ENCODE measurements around the gene PIK3R6.
"Not testable (repeated sequence)": the region's sequence is repeated elsewhere in the genome, so short reads cannot be mapped to it uniquely, and the experiment has no call there.

Gene PIK3R6

DNA sequence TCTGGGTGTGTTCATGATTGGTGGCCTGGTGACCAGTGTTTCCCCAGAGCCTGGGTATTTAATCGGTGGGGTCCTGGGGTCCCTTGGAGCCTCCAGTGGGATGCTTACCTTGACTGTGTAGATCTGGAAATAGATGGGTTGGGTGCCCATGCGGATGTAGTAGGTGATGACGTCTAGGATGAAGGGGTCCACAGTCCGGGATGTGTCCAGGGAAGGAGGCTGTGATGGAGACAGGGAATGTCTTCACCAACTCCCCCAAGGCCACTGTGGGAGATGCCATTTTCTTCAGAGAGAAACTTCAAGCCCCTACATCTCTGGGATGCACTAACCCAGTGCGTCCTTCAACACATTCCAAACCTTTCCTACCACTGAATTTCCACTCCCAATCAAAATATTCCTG is 44.2 kb downstream of the PIK3R6 start:
- DNase-seq = no peak

DNA sequence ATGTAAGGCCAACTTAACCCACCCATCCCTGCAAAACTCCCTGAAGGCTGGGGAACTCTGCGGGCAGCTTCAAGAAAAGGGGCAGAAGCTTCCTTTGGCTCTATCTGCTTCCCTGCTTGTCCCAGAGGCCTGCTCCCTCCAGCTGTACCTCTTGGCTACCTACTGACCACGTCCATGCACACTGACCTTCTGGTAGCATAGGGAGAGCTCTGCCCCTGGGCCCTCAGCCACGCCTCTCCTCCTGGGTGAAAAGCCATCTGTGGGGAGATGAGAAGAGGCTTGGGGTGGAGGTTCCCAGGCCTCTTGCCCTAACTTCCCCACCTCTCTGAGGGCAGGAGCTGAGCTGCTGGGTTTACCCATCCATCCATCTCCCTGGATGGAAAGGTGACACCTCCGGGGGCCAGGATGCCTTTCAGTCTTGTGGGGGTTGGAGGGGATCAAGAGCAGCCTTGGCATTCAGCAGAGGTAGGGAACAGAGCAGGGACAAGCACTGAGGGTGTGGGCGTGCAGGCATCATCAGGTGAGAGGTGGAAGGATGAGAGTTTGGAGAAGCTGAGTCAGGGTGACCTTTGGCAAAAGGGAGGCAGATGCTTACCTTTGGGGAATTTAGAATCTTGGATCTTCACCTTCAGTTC is 45.0 kb downstream of the PIK3R6 start:
- no peak for DNase-seq

GRCh38 chr17:8821446-8822105 is 45.9 kb downstream of the PIK3R6 start:
- no peak for DNase-seq

DNA sequence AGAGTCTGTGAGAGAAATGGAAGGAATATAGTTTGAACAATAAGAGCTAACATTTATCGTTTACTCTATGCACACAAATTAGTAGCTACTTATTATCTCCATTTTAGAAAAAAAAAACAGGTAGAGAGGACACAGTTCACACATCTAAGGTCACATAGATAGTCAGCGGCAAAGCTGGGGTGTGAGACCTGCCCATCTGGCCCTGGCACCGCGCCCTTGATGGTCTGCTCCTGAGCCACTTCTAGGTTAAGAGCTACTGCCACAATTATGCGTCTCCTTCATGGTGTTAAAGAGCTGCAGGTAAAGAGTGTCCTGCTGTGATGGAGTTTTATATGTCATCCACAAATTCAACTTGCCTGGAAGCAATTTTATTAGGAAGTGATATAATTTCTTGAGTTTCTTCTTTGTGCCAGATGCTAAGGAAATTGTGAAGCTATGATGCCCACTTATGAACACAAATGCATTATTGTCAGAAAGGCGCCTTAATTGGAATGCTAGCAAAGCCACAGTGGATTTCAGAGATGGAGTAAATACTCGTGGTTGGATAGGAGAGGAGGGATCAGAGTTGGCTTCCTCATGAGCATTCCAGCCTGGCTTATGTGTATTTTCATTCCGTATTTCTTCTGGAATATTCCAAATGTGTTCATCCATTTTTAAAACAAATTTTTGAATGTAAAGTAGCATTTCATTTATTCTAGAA is 47.0 kb downstream of the PIK3R6 start:
- DNase-seq = no peak

GRCh38 chr17:8818654-8819330 is 48.7 kb downstream of the PIK3R6 start:
- DNase-seq = no peak

- no peak for DNase-seq
Observed at GRCh38 chr17:8818047-8818446, 49.4 kb downstream of the PIK3R6 start.

DNA sequence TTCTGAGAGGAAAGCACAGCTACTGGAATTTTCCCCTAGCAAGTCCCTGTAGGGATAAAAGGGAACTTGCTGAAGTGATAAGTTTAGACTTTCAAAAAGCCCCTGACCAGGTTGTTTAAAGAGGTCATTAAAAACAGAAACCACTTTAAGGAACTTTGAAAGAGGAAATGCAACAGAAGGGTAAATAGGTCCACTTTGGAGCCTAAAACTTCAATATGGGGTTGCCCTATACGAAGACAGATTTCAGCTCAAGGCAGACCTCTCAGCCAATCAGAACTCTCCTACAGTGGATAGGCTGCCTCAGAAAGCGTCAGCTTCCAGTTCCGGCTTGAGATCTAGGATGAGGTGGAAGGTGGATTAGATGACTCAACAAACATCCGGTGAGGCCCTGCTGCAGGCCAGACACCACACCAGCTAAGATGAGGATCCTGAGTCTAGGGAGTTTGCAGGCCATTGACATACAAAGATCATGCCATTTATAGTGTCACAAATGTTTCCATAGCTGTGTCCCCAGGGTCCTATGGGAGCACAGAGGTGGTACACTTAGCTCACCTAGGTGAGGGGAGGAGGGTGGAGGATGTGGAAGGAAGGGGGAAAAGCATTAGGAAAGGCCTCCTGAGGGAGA is 60.4 kb downstream of the PIK3R6 start:
- peak; percentile 36 for DNase-seq

DNA sequence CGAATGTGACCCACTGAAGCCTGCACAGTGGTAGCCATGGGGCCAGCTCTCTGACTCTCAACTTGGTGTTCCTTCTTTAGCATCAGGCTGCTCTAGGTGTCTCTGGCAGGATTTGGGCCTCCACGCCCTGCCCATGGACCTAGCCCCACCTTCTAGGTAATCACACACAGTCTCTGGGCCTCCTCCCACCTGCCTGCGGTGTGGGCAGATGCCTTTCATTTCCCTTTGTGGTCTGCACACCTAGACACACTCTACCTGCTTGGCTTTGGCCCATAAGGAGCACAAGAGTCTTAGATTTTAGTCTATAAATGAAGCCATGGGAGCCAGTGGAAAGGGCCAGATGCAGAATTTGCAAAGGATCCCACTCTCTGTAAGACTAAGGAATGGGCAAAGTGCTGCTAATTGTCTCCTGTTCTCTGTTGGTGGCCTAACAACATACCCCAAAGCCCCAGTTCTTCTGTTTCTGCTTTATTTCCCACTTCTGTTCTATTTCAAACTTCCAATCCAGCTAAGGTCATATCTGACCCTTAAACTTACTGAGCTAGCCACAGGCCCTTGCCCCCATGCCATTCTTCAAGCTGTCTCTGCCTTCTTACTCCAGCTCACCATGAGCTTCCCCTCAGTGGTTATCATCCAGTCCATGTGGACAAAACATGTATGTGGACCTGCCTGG is 61.1 kb downstream of the PIK3R6 start:
- no peak for DNase-seq

DNA sequence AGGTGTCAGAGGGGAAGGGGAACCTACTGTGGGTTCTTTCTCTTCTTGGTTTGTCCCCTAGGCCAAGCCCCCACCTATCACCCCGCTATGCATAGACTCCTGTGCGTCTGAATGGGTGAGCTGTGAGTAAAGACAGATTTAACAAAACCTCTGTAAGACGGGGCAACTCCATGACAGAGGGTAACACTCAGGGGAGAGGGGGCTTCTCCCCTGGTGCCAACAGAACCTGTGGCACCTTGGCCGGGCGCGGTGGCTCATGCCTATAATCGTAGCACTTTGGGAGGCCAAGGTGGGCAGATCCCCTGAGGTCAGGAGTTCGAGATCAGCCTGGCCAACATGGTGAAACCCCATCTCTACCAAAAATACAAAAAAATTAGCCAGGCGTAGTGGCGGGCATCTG is 62.1 kb downstream of the PIK3R6 start:
- DNase-seq = not testable (repeated sequence)

DNA sequence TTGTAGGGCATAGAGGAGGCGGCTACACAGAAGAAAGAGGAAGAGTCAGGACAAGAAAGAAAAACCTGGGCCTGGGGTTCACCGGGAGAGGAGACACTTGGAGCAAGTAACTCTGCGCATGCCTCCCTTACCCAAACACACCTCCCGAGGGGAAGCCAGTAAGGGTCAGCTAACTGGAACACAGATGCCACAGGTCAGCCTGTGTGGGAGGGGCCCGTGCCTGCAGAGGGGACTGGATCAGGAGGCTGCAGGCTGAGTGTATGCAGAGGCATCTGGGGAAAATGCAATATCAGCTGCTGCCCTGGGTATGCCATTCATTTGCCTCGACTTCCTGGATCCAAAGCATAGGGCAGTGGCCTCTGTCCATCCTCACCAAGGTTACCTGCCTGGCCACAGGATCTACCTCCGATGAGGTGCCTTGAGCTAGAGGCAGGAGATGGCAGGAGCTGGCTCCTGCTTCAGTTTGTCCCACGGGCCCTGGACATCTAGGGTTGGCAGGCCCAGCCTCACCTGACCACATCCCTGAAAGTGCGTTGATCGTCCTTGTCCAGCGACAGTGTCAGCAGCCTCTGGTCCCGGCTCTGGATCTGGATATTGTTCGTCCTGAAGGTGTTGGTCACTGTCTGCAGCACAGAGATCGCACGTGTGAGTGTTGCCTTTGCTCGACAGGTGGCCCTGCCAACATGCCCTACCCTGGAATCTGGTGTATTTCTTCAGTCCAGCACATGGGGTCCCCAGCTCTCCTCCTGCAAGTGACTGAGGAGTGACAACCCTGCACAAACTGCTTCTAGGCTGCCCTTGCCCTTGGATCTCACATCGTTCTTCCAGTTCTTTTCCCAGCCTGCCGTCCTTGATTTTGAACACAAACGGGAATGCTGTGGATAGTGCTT is 63.7 kb downstream of the PIK3R6 start:
- DNase-seq = peak; percentile 13

DNA sequence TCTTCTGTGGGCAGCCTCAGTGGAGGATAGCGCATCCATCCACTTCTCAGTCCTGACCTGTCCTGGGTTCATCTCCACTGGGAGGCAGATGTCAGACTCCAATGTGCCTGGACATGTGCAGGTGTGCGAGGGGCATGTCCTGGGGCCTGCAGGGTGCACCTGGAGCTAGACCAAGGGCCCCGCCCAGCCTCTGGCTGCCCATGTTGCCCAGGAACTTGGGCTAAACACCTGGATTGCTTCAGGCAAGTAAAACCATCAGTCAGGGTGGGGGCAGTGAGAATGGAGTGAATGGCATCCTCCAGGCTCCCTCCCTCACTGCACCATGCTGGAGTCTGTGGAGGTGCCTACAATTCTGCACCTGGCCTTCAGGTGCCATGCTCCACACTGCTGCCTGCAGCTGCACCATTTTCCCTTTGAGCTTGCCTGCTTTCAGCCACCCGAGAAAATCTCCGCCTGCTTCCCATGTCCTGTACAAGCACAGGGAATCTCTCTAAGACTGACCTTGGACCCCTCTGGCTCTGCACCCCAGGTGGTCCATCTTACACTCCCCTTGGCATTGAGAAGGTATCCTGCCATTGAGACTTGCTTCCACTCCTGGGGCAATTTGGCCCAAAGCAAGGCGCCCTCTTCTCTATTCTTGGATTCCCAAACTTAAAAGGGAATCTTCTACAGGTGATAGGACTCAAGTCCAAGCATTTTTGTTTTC is 66.2 kb downstream of the PIK3R6 start:
- DNase-seq = no peak

DNA sequence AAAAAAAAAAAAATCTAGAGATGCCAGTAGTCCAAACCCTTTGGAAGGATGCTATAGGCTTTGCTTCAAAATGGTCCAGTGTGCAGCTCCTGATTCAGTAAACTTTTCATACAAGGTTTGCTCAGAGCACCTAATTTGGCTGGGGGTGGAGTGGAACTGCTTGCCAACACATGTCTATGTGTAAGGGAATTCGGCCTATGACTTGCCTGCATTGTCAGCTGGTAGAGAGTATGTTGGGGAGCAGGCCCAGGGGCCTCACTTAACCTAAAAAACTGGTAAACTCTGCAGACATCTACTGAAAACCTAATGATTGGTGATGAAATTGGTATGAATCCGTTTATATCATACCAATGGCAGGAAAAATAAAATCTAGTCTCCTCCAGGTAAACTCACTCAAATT is 66.8 kb downstream of the PIK3R6 start:
- no peak for DNase-seq

GRCh38 chr17:8799570-8800212 is 67.8 kb downstream of the PIK3R6 start:
- DNase-seq = no peak

DNA sequence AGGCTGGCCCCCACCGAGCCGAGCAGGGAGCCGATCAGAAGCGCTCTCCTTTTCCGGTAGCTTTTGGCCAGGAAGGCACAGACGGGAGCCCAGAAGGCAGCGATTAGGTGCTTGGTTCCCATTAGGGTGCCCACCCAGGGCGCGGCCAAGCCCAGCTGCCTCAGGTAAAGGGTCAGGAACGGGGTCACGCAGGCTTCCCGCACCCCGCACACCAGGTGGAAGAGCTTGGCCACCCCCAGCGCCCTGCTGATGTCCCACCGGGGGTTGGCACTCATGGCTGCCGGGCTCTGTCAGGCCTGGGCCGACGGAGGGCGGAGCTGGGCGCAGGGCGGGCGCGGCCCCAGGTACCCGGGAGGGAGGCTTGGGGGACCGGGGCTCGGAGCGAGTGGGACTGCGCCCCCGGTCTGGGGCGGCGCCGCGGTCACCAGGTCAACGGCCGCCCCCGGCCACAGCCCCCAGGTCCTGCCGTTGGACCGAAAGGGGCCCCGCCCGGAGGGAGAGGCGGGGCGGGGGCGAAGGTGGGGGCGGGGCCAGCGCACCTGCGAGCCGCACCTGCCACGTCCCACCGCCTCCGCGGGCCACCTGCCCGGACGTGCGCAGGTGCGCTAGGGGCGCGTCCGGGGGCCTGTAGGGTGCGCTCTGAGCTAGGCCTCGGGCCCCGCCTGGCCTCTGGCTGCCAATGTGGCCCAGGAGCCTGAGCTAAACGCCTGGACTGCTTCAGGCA is 68.5 kb downstream of the PIK3R6 start, which contains the start of gene MFSD6L:
MFSD6L (minus strand) TSS at position 520 of the 724 bp plus-strand sequence; CDS start at position 275, 245 bp downstream.
- DNase-seq = peak; percentile 49

DNA sequence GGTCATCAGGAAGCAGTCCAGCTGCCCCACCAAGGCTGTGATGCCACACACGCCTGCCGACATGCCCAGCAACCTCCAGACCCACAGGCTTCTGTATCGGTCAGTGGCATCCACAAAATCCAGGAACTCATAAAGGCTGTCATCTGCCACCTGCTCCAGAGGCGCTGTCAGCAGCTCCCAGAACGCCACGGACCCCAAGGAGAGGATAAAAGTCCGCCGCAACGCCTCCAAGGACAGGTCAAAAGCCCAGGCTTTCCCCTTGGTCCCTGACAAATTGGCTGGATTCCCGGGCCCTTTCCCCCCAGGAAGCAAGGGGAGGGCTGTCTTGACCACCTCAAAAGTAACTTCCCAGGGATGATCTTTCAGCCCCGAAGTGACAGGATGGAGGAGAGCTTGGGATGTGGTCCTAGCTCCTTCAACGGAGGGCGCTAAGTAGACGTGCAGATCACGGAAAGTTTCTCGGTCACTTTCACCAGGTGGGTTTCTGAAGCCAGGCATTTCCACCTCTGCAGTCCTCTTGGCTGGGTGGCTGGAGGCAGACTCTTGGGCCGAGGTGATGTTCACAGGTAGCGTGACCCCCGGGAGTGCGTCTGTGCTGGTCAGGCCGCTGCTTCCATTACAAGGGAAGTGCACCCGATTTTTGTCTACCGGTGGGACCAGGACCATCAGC is 69.2 kb downstream of the PIK3R6 start:
- no peak for DNase-seq

DNA sequence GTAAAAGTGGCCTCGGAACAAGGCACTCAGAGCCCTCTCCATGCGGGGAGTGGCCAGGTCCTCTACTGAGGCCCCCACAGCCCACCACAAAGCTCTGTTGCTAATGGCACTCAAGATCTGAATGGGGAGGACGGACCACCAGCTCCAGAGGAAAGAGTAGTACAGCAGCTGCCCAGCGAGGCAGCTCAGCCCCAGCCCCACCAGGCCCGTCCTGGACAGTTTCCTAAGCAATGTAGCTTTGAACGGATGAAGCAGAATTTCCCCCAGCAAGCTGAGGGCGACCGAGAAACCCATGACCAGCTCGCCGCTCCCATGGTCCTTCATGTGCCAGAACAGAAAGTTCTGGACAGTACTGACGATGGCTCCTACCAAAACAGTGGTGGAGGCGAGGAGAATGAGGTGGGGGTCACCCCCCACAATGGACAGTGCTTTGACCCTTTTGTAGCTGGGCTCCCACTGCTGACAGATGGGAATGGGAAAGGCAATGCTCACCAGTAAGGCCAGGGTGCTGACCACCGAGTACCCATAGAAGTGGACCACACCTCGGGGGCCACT is 69.8 kb downstream of the PIK3R6 start:
- DNase-seq = no peak

- no peak for DNase-seq
Observed at GRCh38 chr17:8794636-8795035, 72.8 kb downstream of the PIK3R6 start.

DNA sequence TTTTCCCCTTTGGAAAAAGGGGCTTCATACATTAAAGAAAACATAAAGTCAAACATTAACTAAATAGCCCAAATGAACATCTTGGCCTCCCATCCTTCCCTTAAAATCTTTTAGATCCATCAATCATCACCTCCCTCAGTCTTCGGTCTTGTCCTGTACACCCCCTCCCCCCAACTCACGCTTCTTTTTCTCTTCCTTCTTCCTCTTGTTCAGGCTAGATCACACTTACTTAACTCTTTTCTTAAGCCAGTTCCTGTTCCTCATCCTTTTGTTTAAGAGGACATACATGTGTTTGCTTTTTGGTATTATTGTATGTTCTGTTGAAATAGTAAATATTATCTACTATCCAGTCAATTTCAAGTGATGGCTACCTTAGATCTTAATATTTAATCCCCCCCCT is 73.8 kb downstream of the PIK3R6 start:
- DNase-seq = no peak

GRCh38 chr17:8792646-8793045 is 74.8 kb downstream of the PIK3R6 start:
- DNase-seq = no peak
